T47D (cell line): ENCODE data around the gene TINCR.

Source experiments
- DNase-seq, 2 experiments: peaks; one replicate each; pipeline versions ENCODE4 v3.0.0 to v3.0.0-alpha.2; 2011 to 2012; ENCODE audit warnings: low read depth in 1 of 2, low spot score in 1 of 2
- JUND ChIP-seq: IDR thresholded peaks from 2 replicates; pipeline ENCODE4 v1.6.1; 2012; ENCODE audit warnings: low read depth
- in situ Hi-C: cut with HindIII; loops from 2 replicates; pipeline ENCODE4 v1.10.0; 2016; ENCODE audit warnings: low sequenced_read_pairs, low pct_unique_long_range_greater_than_20kb

TINCR gene

DNA sequence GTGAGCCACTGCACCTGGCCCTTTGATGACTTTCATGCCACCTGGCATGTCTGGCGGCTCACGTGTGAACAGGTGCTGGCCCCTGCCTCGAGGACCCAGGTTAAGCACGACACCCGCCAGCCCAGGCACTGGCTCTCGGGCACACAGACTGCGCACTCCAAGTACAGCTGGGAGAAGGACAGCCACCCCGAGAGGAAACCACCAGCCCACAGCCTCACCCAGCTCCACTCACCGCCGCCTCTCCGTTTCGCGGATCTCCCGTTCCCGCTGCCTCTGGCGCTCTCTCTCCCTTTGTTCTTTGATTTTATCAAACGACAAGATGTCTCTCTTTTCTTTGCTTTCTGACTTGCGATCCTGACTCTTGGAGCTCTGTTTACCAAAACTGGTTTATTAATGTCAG lies 27.4 kb upstream of the TINCR start:
- TF ChIP-seq JUND, result no peak
- in situ Hi-C loops, result no loop called here
- DNase-seq, result no peak

GRCh38 chr19:5594521-5594950 lies 26.8 kb upstream of the TINCR start:
- TF ChIP-seq JUND, result no peak
- in situ Hi-C loops, result no loop called here
- DNase-seq, result no peak

GRCh38 chr19:5593343-5594255 lies 25.8 kb upstream of the TINCR start:
- in situ Hi-C loops, result no loop called here
- no peak for TF ChIP-seq JUND
- no peak for DNase-seq

DNA sequence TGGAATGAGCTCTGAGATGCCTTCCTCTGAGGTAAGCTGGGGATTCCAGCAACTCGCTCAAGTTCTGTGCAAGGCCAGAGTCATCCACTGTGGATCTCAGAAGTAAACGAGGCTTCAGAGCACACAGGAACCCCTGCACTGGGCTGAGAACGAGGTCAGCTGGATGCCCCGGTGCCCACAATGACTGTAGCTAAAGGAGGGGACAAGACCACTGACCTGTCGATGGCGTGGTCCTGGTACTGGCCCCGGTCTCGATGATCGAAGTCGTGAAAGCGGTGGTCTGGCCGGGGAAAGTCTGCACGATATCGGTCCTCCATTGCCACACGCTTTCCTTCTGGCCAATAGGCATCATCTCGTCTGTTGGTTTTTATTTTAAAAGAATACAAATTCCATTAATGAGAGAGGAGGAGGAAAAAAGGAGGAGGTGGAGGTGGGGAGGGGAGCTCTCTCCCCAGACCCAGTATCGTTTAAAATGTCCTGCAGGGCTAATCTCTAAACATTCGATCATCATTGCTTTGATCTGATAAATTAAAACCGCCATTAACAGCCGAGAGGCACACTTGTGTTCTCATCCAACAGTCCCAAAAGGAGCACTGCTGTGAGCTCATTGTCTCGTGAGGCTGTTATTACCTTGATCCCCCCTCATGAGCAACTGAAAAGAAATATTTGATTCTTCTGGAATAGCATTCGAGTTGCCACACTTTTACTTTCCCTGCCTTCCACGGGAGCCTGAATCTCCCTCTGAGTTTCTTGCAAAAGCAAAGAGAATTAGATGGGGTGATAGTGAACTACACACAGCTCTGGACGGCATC lies 25.0 kb upstream of the TINCR start:
- DNase-seq, result no peak
- TF ChIP-seq JUND, result no peak
- in situ Hi-C loops, result no loop called here

DNA sequence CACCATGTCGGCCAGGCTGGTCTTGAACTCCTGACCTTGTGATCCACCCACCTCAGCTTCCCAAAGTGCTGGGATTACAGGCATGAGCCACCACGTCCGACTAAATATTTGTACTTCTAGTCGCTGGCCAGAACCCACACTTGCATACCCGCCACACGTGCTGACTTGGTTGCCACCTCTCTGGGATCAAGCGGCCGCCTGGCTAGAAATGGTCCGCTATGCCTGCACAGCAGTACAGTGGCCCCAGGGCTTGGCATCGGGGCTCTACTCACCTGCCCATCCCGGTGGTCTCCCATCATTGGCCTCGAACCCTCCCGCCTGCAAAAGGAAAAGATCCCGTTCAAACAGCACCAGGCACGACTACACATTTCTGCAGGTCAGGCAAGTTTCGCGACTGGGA lies 23.7 kb upstream of the TINCR start:
- DNase-seq, result no peak
- TF ChIP-seq JUND, result no peak
- in situ Hi-C loops, result no loop called here

- TF ChIP-seq JUND, result no peak
- DNase-seq, result no peak
- in situ Hi-C loops, result no loop called here
Observed at GRCh38 chr19:5590865-5591154, 23.1 kb upstream of the TINCR start.

DNA sequence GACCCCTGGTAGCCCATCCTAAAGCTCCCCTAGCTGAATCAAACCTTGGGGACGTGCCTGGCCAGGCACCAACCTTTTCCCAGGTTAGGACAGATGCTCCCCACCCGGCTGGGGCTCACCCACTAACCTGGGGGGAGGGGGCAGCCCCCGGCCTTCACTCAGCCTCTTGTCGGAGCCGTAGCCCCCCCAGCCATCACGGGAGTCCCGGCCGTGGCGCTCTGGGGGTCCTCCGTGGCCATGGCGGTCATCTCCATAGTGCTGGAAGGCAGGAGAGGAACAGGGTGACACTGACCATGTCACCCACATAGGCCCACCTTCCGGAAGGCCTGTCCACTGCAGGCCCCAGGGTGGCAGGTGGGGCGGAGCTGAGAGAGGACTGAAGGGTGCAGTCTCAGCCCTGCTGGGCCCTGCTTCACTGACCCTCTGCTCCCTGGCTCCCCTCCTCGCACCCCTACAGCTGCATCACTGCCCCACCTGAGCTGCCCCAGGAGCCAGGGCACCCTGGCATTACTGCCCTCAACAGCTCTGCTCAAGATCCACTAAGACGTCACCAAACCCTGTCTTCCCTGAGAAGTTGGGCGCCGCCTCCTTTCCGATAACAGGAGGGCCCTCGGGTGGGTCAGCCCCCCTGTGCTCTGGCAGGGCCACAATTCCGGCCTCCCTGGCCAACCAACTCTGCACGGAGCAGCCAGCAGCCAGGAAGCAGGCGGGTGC lies 22.6 kb upstream of the TINCR start:
- no peak for TF ChIP-seq JUND
- in situ Hi-C loops, result no loop called here

GRCh38 chr19:5588906-5589676 lies 21.3 kb upstream of the TINCR start:
- TF ChIP-seq JUND, result no peak
- no peak for DNase-seq
- in situ Hi-C loops, result no loop called here

More for the DNA sequence above, 22.6 kb upstream of the TINCR start:
- no peak for DNase-seq

GRCh38 chr19:5588441-5588840 lies 20.7 kb upstream of the TINCR start:
- no peak for TF ChIP-seq JUND
- in situ Hi-C loops, result no loop called here
- DNase-seq, result no peak

GRCh38 chr19:5587661-5588060 lies 19.9 kb upstream of the TINCR start:
- no peak for TF ChIP-seq JUND
- in situ Hi-C loops, result no loop called here
- no peak for DNase-seq

GRCh38 chr19:5587071-5587455 lies 19.3 kb upstream of the TINCR start:
- no peak for TF ChIP-seq JUND
- in situ Hi-C loops, result no loop called here
- DNase-seq, result no peak
